HAP-1 (cell line): ENCODE results near the gene SMIM36.
A peak's percentile ranks its signal among the peaks of the same experiment; 100 is the strongest.
"Not testable (repeated sequence)": the region's sequence is repeated elsewhere in the genome, so short reads cannot be mapped to it uniquely, and the experiment has no call there.

Source experiments
- DNase-seq, 2 experiments: peaks; one replicate each; pipeline ENCODE4 v3.0.0-alpha.2; 2016 to 2020; ENCODE audit warnings: low spot score in 2 of 2
- H3K27me3 ChIP-seq: fragments of 250-450 bp; sonication (Bioruptor Pico); 2 replicates; pipeline ENCODE4 v1.5.1; 2020; ENCODE audit warnings: low read depth, mild to moderate bottlenecking, moderate library complexity
- H3K36me3 ChIP-seq: fragments of 250-450 bp; sonication (Bioruptor Pico); replicated peaks from 2 replicates; pipeline ENCODE4 v1.5.1; 2020; ENCODE audit warnings: mild to moderate bottlenecking
- H3K4me1 ChIP-seq: fragments of 250-450 bp; sonication (Bioruptor Pico); 2 replicates; pipeline ENCODE4 v1.5.1; 2020; ENCODE audit warnings: mild to moderate bottlenecking
- H3K4me3 ChIP-seq: fragments of 250-450 bp; sonication (Bioruptor Pico); 2 replicates; pipeline ENCODE4 v1.5.1; 2020; ENCODE audit warnings: mild to moderate bottlenecking, moderate library complexity
- H3K9me3 ChIP-seq: fragments of 250-450 bp; sonication (Bioruptor Pico); 2 replicates; pipeline ENCODE4 v1.5.1; 2020; ENCODE audit warnings: mild to moderate bottlenecking, moderate library complexity
- in situ Hi-C: fragments of 300-500 bp; cut with MboI; formaldehyde crosslinking; loops from 3 replicates; pipeline ENCODE4 v1.14.3; 2020; ENCODE audit warnings: low sequenced_read_pairs, inconsistent platforms, mixed read lengths

SMIM36 gene

DNA sequence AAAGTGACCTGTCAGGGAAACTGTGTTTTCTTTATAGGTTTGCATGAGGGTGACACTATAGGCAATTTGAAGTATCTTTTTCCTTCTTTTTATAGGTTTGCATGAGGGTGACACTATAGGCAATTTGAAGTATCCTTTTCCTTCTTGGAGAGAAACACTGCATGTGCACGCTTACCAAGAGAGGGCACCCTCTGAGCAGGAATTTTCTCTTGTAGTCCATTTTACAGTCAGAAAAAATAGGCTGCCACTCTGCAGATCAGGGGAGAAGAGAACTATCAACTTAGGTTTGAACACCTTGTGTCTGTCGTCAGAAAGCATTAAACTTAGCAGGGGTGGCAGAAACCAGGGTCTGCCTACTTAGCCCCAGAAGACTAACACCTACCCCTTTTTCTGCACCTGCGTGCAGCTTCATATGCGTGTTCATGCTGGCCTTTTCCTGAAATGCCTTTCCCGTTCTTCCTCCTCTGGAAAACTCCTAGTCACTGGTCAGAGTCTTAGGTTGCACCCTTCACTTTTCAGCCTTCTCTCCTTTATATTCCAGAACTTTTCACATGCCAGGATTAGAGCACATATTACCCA, 16.4 kb upstream of the SMIM36 start:
- H3K27me3 ChIP-seq: no peaks in the 10 kb centered on the region
- H3K9me3 ChIP-seq: no peaks in the 10 kb centered on the region
- DNase-seq: peak; percentile 25 to 28
- no peaks in the 10 kb centered on the region for H3K36me3 ChIP-seq
- no peak overlapping the region for H3K4me3 ChIP-seq
- no peaks in the 10 kb centered on the region for H3K4me1 ChIP-seq
- in situ Hi-C loops: loop anchor here (5.0 kb wide), 1 partner anchor 245 kb away; no protein-coding TSS in a partner anchor

DNA sequence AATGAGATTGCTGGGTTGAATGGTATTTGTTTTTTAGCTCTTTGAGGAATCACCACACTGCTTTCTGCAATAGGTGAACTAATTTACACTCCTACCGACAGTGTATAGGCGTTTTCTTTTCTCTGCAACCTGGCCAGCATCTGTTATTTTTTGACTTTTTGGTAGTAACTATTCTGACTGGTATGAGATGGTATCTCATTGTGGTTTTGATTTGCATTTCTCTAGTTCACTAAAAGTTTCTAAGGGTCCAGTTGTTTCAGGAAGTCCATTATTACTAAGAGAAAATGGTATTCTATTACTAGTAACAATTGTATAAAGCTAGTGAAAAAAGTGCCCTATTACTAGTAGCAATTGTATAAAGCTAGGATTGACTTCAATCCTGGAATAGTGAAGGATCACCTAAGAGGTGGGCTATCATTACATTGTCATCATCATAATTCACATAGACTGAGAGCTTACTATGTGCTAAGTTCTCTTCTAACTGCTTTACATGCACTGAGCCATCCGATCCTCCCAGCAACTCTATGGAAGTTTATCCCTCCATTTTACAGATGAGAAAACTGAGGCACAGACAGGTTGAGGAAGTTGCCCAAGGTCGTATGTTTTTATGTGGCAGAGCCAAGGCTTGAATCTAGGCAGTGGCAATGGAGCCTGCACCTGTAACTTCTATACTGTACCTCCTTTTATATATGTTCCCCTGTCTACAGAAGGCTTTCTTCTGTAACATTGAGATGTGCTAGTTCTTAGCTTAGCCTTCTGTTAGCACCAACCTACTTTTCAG, 13.4 kb upstream of the SMIM36 start:
- Histone ChIP-seq H3K4me1 (no peaks in the 10 kb centered on the region), H3K4me3 (no peak overlapping the region), H3K36me3 (no peaks in the 10 kb centered on the region), H3K9me3 (no peaks in the 10 kb centered on the region), H3K27me3 (peaks cover 10% of the 10 kb centered on the region)
- in situ Hi-C loops: loop anchor here (5.0 to 25.0 kb wide), 2 partner anchors 248 to 537 kb away; no protein-coding TSS in a partner anchor
- DNase-seq: no peak

- H3K4me1 ChIP-seq, H3K4me3 ChIP-seq, DNase-seq, H3K9me3 ChIP-seq, H3K36me3 ChIP-seq: not testable (repeated sequence)
- peaks cover 10% of the 10 kb centered on the region for H3K27me3 ChIP-seq
- in situ Hi-C loops: loop anchor here (25.0 kb wide), 1 partner anchor 536 kb away; no protein-coding TSS in a partner anchor
Measured at GRCh38 chr17:55523032-55523431, 11.8 kb upstream of the SMIM36 start.

GRCh38 chr17:55521186-55521585, 9.9 kb upstream of the SMIM36 start:
- H3K9me3 ChIP-seq: no peaks in the 10 kb centered on the region
- no peaks in the 10 kb centered on the region for H3K36me3 ChIP-seq
- no peak overlapping the region for H3K4me3 ChIP-seq
- H3K4me1 ChIP-seq: no peaks in the 10 kb centered on the region
- in situ Hi-C loops: loop anchor here (25.0 kb wide), 1 partner anchor 534 kb away; no protein-coding TSS in a partner anchor
- peaks cover 13% of the 10 kb centered on the region for H3K27me3 ChIP-seq
- no peak for DNase-seq

DNA sequence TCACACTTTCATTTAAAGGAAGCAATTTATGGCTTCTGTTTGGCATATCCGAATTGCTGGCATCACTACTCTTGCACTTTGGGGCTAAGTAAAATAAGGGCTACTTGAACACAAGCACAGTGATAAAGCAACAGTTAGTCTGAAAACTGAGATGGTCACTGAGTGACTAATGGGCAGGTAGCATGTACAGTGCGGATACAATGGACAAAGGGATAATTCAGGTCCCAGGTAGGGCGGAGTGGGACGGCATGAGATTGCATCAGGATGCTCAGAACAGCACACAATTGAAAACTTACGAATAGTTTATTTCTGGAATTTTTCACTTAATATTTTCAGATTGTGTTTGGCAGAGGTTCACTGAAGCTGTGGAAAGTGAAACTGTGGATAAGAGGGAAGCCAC, 9.2 kb upstream of the SMIM36 start:
- H3K36me3 ChIP-seq: no peaks in the 10 kb centered on the region
- in situ Hi-C loops: loop anchor here (25.0 kb wide), 1 partner anchor 533 kb away; no protein-coding TSS in a partner anchor
- H3K27me3 ChIP-seq: peaks cover 19% of the 10 kb centered on the region
- no peaks in the 10 kb centered on the region for H3K4me1 ChIP-seq
- no peak for DNase-seq
- no peaks in the 10 kb centered on the region for H3K9me3 ChIP-seq
- H3K4me3 ChIP-seq: no peak overlapping the region

- in situ Hi-C loops: loop anchor here (10.0 to 25.0 kb wide), 2 partner anchors 154 to 531 kb away; no protein-coding TSS in a partner anchor
- DNase-seq: no peak
- Histone ChIP-seq H3K9me3 (no peaks in the 10 kb centered on the region), H3K27me3 (peaks cover 19% of the 10 kb centered on the region), H3K4me1 (peaks cover 4% of the 10 kb centered on the region; the same call in 1 of the 2 replicates), H3K4me3 (no peak overlapping the region), H3K36me3 (no peaks in the 10 kb centered on the region)
Measured at GRCh38 chr17:55518510-55518909, 7.3 kb upstream of the SMIM36 start.

DNA sequence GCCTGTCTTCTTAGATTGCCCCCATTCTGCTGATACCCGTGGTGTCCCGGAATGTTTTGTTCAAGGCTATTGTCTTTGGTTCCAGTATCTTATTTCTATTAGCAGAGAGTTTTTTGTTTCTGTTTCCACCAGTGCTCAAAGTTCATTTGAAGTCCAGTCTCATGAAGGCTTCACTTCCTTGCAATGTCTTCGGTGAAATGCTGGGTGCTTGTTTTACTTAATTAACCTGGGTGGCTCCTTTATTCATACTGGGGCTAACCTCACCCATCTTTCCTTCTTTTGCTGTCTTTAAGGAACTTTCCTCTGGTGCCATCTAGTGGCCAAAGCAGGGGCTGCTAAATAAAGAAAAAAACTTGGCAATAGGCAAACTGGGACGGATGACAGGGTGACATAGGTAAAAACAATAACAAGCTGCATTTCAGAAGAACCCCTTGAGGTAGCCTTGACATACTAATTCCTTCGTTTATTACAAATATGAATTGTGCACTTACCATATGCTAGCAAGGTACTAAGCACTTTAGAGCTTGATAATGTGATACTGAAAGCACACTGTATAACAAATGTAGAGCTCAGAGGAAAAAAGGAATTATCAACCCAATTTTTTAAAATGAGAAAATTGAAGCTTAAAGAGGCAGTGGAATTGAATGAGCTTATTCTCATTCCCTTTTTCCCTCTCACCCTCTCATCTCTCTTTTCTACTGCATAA, 2.8 kb upstream of the SMIM36 start:
- in situ Hi-C loops: loop anchor here (10.0 to 25.0 kb wide), 2 partner anchors 149 to 527 kb away; no protein-coding TSS in a partner anchor
- H3K9me3 ChIP-seq: no peaks in the 10 kb centered on the region
- peak; percentile 66 to 84 for DNase-seq

DNA sequence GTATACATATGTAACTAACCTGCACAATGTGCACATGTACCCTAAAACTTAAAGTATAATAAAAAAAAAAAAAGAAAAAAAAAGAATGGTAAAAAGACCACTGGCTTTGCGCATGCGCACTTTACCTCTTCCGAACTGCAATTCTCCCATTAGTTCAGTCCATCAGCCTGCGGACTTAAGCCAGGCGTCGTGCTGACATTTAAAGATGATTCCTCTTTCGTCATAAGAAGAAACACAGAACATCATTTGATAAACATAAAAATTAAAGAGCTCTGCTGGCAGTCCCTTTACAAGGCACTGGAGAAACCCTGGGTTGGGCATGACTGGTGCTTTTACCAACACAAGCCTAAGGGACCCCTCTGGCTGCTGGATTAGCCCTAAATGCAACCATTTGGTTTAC, 3.6 kb downstream of the SMIM36 start:
- in situ Hi-C loops: loop anchor here (25.0 kb wide), 1 partner anchor 520 kb away; no protein-coding TSS in a partner anchor
- not testable (repeated sequence) for DNase-seq, H3K36me3 ChIP-seq, H3K9me3 ChIP-seq, H3K27me3 ChIP-seq, H3K4me3 ChIP-seq, H3K4me1 ChIP-seq

More for the DNA sequence above, 2.8 kb upstream of the SMIM36 start:
- H3K4me1 ChIP-seq: peaks cover 4% of the 10 kb centered on the region; the same call in 1 of the 2 replicates
- H3K36me3 ChIP-seq: no peaks in the 10 kb centered on the region
- no peak overlapping the region for H3K4me3 ChIP-seq
- H3K27me3 ChIP-seq: peaks cover 9% of the 10 kb centered on the region; the same call in 1 of the 2 replicates

DNA sequence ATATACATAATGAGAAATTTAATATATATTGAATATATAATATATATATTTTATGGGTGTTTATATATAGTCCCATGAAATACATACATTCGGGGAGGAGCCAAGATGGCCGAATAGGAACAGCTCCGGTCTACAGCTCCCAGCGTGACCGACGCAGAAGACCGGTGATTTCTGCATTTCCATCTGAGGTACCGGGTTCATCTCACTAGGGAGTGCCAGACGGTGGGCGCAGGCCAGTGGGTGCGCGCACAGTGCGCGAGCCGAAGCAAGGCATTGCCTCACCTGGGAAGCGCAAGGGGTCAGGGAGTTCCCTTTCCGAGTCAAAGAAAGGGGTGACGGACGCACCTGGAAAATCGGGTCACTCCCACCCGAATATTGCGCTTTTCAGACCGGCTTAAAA, 9.6 kb downstream of the SMIM36 start:
- H3K4me1 ChIP-seq, H3K27me3 ChIP-seq, H3K36me3 ChIP-seq, H3K9me3 ChIP-seq, H3K4me3 ChIP-seq, DNase-seq: not testable (repeated sequence)
- in situ Hi-C loops: loop anchor here (25.0 kb wide), 1 partner anchor 514 kb away; no protein-coding TSS in a partner anchor

GRCh38 chr17:55500103-55500502, 11.1 kb downstream of the SMIM36 start:
- H3K4me3 ChIP-seq: no peak overlapping the region
- H3K9me3 ChIP-seq: no peaks in the 10 kb centered on the region
- no peaks in the 10 kb centered on the region for H3K36me3 ChIP-seq
- H3K27me3 ChIP-seq: no peaks in the 10 kb centered on the region
- no peak for DNase-seq
- in situ Hi-C loops: loop anchor here (25.0 kb wide), 1 partner anchor 513 kb away; no protein-coding TSS in a partner anchor
- H3K4me1 ChIP-seq: no peaks in the 10 kb centered on the region

DNA sequence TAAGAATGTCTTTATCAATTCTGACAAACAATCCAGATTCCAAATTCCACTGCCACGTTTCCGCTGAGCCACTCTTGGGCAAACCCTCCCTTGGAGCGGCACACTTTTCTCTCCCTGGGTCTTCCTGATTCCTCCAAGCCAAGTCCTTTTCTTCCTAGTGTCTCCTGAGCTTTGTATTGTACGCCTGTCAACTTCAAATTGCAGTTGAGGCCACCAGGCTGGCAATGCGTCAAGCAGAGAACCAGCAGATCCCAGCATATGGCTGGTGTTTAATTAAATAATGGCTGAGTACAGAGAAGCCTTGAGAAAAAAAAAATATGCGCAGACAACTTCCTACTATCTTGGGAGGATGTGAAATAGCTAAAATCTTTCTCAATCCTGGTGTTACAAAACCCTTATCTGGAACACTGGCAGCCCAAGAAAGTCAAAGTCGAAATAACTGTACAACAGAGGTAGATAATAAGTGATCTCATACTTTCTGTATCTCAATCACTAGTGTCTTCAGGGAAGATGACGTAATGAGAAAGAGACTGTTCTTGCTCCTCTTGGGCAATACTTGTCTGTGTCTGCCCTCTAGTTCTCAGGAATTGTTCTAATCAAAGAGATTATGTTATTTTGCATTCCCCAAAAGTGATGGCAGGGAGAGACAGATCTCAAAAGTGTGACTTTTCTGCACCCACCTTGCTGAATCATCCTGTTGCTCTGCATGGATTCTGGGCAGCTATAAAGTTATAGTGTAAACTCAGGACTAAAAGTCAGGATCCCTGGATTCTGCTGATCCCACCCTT, 15.0 kb downstream of the SMIM36 start:
- H3K9me3 ChIP-seq: no peaks in the 10 kb centered on the region
- DNase-seq: no peak
- H3K4me1 ChIP-seq: peaks cover 4% of the 10 kb centered on the region; the same call in 1 of the 2 replicates
- H3K36me3 ChIP-seq: no peaks in the 10 kb centered on the region
- no peak overlapping the region for H3K4me3 ChIP-seq
- H3K27me3 ChIP-seq: no peaks in the 10 kb centered on the region
- in situ Hi-C loops: loop anchor here (10.0 kb wide), 1 partner anchor 81 kb away; no protein-coding TSS in a partner anchor

DNA sequence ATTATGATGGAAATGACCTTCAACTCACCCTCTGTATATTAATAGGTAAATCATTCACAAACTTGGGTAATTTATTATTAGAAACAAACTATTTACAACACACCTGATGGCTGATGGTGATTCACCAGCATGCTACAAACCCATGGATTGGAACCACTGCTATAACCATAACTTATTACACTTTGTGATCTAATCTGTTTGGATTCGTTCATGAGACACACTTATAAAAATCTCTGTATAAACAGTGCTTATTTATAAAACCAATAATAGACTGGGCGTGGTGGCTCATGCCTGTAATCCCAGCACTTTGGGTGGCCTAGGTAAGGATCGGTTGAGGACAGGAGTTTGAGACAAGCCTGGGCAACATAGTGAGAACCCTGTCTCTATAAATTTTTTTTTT, 16.0 kb downstream of the SMIM36 start:
- in situ Hi-C loops: loop anchor here (10.0 kb wide), 1 partner anchor 80 kb away; no protein-coding TSS in a partner anchor
- Histone ChIP-seq H3K9me3 (no peaks in the 10 kb centered on the region), H3K36me3 (no peaks in the 10 kb centered on the region), H3K4me3 (no peak overlapping the region), H3K4me1 (peaks cover 4% of the 10 kb centered on the region; the same call in 1 of the 2 replicates), H3K27me3 (no peaks in the 10 kb centered on the region)
- DNase-seq: no peak
